Stimulated activated CD4-positive, alpha-beta T cell treated with anti-CD3 and anti-CD28 coated beads, Interleukin-1b, Interleukin-23, amount 100 ng/mL, for 24 hours (primary cell): ENCODE measurements around the gene ACTN1.

Experiments used
- DNase-seq, 4 experiments: peaks; one replicate each; pipeline ENCODE4 v3.0.0-alpha.2; 2020; ENCODE audit warnings: low read depth in 4 of 4, low spot score in 1 of 4

The ACTN1 gene

DNA sequence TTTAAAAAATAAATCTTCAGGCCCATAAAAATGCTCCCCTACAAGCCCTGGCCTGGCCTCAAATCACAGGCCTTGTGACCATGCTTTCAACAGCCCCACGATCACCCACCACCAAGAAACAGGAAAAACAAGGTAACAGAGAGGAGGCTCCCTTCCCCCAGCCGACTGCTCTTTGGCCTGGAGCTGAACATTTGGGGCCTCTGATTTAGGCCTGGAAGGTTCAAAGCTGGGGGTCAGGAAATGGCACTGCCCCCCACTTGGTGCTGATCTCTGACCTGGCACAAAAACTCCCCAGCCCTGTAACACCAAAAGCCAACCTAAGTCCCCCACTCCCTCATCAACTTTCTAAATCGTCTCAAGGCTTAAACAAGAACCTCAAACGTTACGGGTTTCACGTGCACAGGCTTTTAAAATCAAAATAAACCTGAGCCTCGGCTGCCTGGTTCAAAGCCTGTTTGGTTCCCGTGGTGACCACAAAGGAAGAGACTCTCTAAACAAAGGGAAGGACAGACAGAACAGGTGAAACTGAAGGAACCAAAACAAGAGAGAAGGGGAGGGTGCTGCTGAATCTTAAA is 9.0 kb downstream of the ACTN1 start:
- no peak for DNase-seq

DNA sequence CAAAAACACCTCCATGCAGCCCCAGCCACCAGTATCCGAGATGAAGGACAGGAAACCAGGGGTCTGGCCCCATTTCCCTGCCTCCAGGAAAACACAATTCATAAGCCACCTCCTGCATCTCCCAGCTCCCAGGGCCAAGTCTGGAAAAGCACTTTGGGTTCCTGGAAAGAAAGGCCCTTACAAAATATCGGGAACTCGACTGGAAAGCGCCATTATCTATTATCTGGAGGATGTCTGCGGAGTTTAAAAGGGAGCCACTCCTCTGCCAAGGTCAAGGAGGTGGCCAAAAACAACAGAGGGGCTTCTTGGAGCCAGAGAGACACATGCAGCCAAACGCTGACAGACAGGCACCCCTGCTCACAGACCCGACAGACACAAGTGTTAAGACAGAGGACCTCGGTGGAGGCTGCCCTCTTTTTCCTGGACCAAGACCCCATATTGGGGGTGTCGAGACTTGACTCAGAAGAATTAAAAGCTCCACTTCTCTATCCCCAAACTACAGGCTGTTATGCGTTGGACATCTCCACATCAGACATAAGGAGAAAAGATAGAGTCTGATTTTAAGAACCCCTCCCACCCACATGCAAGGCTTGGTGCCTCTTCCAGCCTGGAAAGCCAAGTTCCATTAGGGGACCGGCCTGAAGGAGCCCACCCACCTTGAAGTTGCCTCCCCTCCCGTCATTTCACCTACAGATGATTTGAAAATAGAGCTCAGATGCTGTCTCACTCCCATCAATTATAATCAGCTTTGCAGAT is 9.6 kb downstream of the ACTN1 start:
- DNase-seq: no peak

DNA sequence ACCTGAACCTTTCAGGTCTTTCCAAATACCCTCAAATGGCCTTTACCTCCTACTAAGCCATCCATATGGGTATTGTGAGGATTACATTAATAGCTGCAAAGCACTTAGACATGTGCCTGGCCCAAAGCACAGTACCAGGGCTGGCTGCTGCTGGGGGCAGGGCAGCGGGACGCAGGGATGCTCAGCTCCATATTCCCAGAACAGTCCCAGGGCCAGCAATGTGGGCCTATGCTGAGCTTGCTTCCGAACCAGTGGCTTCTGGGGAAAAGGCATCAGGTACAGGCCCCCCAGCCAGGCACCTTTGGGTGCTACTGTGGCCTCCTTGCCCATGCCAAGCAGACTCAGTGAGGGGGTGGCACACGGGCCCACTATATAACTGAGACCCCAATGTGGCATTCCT is 10.4 kb downstream of the ACTN1 start:
- no peak for DNase-seq

DNA sequence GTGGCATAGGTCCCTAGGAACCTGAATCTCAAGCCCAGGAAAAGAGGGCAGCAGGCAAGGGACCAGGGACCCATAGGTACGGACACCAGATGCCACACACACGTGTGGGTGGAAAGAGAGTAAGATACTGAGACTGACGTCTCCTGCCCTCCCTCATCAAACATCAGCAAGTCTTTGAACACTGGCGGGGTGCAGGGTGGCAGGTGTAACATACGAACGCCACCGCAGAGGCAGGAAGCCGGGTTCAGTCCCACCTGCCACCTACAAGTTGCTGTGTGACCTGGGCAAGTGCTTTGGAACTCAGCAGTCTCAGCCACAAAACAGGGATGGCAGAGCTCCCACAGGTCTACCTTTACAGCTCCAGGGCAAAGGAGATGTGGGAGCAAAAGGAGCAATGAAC is 11.1 kb downstream of the ACTN1 start:
- no peak for DNase-seq

DNA sequence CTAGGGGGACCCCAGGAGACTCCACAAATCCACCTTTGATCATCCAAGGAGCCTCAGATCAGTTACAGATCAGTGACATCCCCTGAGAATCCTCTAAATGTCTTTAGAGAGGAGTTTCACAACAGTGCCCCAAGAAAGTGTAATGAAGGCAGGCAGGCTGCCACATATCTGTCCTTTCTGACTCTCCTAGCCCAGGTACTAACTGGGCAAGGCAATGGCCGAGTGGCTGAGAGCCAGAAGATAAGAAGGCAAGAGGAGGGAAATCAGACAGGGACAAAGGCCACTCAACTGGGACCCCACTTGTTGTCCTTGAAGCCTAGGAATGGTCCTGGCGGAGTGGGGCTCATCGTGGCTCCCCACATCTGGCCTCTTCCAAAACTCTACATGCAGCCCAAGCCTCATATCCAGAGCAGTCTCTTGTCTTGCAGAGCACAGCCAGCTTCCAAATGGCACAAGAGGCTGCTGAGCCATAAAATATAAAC is 11.6 kb downstream of the ACTN1 start:
- DNase-seq: no peak

DNA sequence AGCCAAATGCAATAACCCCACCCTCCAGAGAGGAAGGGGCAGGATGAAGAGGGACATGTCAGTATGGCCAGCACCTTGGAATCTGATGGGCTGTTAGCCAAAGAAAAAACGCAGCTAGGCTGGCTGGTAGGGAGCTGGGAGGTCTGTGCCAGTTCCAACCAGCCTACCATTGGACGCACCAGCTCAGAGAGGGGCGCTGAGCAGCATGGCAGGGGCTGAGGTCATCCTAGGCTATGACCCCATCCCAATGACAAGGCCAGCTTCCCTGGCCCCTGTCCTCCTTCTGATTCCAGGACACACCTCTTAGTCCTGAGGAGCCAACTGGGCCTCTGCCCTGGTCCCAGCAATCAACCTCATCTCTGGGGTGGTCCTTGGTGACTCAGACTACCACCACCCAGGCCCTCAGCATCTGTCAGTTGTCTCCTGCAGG is 12.2 kb downstream of the ACTN1 start:
- no peak for DNase-seq

DNA sequence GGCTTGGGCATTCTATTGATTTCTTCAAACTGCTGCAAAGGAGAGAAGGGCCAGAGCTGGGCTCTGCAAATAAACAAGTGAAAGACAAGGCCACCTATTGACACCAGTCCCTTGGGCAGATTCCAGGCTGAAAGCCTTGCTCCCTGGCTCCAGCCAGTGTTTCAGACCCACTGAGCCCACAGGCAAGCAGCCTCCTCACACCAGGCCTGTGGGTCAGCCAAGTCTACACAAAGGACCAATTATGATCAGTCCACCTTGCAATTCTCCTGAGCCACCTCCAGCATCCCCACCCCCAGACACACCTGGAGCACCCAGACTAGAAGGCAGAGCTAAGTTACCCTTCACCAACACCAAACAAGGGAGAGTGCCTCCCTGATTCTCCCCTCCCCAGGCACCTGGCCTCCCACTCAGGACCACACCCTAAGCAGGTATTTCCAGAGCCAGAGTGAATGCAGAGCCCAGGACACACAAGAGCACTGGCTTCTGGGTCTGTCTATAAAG is 13.8 kb downstream of the ACTN1 start:
- no peak for DNase-seq

DNA sequence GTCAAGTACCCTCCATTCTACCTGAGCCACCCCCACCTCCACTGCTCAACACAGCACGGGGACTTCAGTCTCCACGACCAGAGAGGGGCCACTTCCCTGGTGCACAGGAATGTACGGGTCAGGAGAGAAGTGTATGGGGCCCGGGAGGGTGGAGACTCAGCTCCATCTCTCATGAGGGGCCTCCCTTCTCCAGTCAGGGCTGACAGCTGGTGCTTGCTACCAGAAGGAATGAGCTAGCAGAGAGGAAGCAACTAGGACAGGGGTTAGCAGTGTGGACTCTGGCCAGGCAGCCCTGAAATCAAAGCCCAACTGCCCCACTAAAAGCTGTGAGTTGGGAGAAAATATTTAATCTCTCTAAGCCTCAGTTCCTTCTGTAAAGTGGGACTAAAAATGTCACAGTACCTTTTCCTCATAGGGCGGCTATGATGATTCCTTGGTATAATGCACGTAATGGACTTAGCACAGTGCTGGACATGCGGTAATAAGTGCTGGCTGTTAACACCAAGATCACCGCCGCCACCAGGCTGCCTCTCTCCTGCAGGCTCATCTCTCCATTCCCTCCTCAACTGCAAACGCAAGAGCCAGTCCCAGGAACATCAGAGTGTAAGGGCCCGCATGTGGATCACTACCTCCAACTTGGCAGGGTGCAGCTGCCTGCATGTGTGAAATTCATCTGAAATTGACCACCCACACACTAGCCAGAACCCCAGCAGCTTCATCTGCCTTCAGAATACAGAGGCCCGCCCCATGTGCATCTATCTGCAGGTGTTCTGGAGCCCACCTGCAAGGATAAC is 14.6 kb downstream of the ACTN1 start:
- no peak for DNase-seq

DNA sequence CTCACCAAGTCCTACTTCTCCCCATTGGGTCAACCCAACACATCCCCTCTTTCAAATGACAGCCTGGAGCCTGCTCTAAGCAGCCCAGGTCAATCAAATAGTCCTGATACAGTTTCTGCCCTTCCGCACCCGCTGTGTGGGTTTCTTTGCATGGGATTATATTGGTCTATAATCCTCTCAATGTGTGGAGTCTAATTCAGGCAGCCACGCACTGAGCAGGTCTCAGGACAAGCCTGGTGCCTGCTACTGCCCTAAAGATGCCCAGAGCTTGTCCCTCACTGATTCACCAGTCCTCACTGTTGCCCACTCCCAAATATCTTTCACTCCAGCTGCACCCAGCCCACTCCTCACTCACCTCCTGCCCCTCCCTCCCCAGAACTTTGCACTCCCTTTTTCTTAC is 16.4 kb downstream of the ACTN1 start:
- DNase-seq: no peak

DNA sequence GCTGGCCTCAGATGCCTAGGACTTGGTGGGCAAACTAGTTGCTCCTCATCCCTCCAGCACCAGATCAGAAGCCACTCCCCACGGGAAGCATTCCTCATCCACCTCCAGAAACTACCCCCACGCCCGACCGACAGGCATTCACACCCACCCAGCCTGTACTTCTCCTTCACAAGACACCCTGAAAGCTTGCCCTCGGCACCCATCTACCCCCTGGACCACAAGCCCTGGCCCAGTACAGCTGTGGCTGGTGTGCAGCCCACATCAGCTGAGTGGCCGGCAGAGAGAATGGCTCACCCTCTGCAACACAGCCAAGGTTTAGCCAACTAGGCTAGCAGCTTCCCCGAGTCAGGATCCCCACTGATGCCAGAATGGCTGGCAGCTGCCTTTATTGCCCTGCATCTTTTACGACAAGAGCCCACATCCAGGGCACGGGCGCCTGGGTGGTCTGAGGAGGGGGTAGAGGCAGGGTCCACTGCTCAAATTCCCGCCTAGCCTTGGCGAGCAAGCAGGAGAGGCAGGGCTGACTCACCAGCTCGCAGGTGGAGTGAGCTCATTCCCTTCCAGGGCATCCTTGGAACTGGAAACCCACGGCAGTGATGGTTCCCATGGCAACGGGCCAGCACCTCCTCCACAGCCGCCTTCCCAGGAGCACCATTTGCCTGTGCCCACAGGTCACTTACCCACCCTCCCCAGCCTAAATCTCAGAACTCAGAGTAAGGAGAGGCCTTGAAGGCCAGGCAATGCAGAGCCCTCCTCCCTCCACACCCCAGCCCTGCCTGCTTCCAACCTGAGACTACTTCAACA is 17.1 kb downstream of the ACTN1 start:
- DNase-seq: no peak

DNA sequence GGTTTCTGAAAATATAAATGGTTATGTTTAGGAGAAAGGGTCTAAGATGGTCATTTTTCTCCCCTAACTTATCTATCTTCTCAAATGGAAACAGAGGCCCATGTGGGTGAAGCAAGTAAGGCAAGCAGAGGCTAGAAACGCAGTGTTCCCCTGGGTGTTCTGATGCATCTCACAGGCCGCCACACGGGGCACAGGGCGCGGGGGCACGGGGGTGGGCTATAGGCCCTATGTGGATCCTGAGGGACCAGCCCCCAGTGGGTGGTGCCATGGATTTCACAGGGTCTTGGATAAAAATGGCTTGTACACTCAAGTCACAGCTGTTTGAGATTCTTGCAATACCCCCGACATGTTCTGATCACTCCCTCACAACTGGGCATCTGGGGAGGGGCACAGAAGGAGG is 17.7 kb downstream of the ACTN1 start:
- no peak for DNase-seq

DNA sequence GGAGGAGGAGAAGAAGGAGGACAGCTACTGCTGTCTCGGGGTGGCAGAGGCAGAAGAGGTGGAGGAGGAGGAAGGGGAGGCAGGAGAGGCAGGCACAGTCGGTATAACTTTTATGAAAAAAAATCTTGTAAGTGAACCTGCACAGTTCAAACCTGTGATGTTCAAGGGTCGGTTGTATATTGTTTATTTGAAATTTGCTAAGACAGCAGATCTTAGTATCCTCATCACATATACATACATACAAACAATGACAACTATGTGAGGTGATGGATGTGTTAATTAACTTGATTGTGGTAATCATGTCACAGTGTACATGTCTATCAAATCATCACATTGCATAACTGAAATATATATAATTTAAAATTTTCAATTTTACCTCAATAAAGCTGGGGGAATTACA is 19.0 kb downstream of the ACTN1 start:
- DNase-seq: no peak

DNA sequence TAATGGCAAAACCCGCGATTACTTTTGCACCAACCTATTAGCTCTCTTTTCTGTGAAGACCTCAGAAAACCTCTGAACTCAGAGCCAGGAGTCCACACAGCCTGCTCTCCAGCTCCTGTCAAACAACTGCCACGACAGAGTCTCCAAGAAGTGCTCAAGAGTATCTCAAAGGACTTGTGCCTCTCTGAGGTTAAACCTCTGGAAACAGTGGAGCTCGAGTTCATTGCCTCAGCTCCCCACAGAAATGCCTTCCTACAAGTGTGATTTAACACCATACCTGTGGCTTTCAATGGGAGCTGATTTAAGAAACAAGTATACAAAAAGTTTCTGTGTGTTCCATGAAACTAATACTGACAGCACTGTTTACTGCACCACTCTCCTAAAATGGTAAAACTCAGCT is 20.1 kb downstream of the ACTN1 start:
- DNase-seq: no peak

DNA sequence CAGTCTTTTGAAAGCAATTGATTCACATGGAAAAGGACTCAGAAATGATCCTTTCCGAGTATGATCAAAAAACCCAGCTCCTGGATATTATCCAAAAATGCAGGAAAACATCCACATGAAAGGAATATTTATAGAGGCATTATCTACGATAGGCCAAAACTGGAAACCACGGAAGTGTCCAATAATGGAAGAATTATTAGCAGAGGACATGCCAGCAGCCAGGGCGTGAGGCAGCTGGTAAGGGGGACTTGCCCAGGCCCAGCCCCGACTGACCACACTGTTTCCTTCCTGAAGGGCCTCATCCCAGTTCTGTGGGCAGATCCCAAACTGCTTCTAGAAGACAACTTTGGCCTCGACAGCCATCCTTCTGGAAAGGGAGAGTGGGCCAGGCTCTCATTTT is 20.5 kb downstream of the ACTN1 start:
- no peak for DNase-seq

DNA sequence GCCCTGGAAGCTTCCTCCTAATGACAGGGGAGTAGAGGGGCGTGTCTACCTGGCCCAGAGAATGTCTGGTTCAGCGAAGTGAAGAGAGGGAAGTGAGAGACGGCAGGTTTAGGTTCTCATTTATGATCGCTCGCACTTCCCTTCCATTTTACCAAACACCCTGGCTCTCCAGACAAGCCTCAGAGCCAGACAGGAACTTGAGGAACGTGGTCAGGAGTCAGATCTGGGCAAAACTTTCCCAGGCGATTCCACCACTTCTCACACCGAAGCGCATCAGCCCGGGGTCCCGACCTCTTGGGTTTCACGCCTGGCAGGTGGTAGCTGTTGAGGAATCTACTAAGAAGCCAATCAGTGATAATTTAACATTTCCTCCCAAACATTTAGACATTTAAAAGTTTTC is 21.3 kb downstream of the ACTN1 start:
- no peak for DNase-seq

DNA sequence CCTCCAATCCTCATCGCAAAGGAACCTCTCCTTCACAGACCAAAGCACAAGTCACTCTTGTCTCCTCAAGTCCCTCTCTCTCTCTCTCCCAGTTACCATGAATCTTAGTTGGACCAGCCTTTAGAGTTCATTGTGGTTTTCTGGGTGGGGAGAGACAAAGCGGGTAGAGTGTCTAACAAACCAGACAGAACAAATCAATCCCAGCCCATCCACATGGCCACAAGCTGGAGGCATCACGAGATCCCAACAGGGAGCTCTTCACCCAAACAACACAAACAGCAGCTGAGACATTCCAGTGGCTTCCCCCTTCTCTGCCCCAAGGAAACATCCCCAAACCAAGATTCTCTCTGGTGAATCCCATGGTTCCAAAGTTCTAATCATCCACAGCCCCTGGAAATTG is 22.4 kb downstream of the ACTN1 start:
- no peak for DNase-seq

DNA sequence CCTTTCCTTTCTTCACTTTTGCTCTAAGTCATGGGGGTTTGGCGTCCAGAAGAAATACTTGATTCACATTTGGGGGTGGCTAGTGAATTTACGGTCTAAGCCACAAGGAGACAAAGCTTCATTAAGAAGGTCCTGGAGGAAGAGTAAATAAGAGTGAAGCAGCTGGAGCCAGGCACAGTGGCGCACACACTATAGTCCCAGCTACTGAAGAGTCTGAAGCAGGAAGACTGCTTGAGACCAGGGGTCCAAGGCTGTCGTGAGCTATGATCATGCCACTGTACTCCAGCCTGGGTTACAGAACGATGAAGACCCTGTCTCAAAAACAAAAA is 23.3 kb downstream of the ACTN1 start:
- no peak for DNase-seq

DNA sequence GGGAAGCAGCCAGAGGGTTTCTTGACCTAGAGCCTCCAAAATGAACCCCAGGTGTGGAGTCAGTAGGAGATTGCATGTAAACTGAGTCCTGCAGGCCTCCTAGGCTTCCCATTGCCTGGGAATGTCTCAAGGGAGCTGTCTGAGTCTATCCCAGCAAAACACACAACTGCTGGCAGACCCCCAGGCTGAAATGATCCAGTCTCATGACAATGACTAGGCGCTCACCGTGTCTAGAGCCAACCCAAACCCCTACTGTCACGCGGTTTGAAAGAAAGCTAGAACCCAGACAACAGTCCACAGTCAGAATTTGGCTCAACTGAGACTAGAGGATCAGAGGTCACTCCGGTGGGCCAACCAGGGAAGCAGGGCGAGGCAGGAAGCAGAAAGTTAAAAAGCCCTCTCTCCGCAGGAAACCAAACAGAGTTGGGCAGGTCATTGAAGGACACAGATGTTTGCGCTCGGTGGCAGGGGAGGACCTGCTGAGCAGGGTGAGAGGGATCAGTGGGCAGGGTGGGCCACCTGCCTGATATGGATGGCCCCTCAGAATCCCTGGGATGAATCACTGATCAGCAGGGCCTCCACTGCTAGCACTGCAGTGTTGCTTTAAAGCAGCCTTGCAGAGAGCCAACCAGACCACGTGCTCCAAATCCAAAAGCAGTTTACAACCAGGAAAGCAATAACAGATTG is 23.8 kb downstream of the ACTN1 start:
- no peak for DNase-seq

DNA sequence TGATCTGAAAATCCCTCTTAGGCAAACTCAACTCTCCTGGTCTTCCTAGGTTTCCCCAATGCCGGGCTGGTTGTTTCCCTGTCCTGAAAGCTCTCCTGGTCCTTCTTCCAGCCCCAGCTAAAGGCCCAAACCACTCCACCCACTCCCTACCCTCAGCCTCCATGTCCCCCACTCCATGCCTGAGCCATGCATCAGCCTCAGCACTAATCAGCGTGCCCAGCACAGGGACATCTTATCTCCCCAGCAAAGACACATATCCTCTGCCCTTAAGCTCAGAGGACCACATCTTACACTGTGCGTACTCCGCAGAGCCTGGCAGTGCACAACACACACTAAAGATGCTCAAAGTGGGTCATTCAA is 25.9 kb downstream of the ACTN1 start:
- no peak for DNase-seq

DNA sequence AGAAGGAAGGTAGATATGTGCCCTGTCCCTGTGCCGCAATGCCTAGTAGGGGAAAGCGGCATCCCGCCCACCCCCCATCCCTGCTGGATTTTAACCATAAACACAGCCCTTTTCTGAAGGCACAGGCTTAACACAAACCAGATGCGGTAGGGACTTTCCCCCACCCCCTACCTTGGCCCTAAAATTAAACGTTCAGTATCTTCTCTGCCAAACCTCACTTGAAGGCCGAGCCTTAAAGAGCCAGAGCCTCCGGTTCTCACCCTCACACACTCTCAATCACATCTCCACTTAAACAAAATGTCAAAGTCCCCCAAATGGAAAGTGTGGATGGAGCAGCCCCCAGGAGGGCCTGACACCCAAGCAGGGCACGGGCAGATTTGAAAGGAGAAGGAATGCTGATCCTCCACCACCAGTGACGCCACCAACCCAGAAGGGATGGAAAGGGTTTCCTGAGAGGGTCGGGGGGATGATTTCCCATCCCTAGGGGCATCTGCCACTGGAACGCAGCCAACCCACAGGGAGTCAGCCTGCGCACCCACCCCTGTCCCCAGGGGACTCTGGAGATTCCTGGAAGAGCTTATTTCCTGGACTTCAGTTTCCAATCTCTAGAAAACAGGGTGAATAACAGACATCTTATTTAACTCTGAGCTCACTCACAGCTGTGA is 26.4 kb downstream of the ACTN1 start:
- no peak for DNase-seq
